NK-92 (cell line): ENCODE data around the gene PRKCG.

ENCODE experiments used
- DNase-seq: peaks from one replicate; lab custom pipeline; 2025; ENCODE audit not compliant: unreplicated experiment; lab: John Stamatoyannopoulos, UW

Gene PRKCG

GRCh38 chr19:53871454-53871853 is 10.5 kb upstream of the PRKCG start:
- no peak for DNase-seq

DNA sequence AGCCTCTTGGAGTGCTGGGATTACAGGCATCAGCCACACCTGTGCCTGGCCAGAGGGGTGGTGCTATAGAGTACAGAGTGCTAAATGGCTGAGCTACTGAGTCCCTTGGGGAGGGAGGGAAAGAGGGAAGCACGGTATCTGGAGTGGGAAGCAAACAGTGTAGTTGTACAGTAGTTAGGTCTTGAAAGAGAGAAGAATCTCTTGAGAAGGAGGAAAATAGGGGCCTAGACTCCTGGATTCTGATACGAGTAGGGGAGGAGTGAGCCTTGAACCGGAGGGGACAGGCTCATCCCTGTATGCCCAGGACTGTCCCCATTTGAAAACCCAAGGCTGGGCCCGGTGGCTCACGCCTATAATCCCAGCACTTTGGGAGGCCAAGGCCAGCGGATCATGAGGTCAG is 9.2 kb upstream of the PRKCG start:
- no peak for DNase-seq

DNA sequence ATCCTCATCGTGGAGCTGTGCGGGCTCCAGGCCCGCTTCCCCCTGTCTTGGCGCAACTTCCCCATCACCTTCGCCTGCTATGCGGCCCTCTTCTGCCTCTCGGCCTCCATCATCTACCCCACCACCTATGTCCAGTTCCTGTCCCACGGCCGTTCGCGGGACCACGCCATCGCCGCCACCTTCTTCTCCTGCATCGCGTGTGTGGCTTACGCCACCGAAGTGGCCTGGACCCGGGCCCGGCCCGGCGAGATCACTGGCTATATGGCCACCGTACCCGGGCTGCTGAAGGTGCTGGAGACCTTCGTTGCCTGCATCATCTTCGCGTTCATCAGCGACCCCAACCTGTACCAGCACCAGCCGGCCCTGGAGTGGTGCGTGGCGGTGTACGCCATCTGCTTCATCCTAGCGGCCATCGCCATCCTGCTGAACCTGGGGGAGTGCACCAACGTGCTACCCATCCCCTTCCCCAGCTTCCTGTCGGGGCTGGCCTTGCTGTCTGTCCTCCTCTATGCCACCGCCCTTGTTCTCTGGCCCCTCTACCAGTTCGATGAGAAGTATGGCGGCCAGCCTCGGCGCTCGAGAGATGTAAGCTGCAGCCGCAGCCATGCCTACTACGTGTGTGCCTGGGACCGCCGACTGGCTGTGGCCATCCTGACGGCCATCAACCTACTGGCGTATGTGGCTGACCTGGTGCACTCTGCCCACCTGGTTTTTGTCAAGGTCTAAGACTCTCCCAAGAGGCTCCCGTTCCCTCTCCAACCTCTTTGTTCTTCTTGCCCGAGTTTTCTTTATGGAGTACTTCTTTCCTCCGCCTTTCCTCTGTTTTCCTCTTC is 8.0 kb upstream of the PRKCG start:
- no peak for DNase-seq

DNA sequence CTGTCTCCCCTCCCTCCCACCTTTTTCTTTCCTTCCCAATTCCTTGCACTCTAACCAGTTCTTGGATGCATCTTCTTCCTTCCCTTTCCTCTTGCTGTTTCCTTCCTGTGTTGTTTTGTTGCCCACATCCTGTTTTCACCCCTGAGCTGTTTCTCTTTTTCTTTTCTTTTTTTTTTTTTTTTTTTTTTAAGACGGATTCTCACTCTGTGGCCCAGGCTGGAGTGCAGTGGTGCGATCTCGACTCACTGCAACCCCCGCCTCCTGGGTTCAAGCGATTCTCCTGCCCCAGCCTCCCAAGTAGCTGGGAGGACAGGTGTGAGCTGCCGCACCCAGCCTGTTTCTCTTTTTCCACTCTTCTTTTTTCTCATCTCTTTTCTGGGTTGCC is 7.4 kb upstream of the PRKCG start:
- DNase-seq, result no peak

GRCh38 chr19:53875602-53876325 is 6.2 kb upstream of the PRKCG start:
- no peak for DNase-seq

GRCh38 chr19:53876651-53877224 is 5.3 kb upstream of the PRKCG start:
- no peak for DNase-seq

- DNase-seq, result no peak
These were observed 4.6 kb upstream of the PRKCG start for GRCh38 chr19:53877361-53877766.

DNA sequence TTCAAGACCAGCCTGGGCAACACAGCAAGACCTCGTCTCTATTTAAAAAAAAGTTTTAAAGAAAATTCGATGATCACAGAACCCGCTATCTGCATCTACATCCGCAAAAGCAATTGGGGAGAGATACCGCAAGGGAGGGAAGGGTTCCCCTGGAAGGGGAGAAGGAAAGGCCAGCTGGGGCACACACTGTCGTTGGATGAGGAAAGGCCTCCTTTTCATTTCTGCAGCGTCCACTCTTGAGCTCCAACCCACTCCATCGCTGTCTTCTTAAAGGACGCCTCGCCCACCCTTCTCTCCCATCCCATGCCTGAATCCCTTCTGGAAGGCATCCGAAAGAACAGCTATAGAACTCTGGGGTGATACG is 3.2 kb upstream of the PRKCG start:
- no peak for DNase-seq

- no peak for DNase-seq
These were observed 2.6 kb upstream of the PRKCG start for GRCh38 chr19:53879140-53880081.

DNA sequence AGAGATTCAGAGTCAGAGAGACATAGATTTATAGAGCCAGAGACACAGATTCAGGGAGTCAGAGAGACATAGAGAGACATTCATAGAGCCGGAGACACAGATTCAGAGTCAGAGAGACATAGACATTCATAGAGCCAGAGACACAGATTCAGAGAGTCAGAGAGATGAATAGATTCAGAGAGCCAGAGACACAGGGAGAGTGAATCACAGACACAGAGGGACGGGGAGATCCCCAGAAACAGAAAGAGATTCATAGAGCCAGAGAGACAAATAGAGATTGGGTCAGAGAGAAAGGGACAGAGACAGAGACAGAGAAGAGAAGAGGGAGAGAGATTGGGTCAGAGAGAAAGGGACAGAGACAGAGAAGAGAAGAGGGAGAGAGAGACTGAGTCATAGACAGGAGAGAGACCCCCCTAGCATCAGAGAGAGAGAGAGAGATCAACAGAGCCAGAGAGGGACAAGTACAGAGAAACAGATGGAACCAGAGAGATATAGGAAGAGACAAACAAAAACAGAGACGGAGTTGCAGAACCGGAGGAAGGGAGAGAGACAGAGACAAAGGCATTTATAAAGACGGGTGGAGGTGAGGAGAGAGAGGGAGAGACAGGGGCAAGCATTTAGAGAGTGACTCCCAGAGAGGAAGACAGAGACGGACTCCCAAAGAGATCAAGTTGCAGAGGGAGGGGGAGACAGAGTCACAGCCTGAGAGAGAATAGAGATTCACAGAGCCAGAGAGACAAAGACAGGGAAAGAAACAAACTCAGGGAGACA is 1.1 kb upstream of the PRKCG start:
- DNase-seq, result no peak

GRCh38 chr19:53882391-53883050 is 524 bp downstream of the PRKCG start:
- no peak for DNase-seq

- DNase-seq, result no peak
These were observed 1.2 kb downstream of the PRKCG start for GRCh38 chr19:53883231-53883661.

- DNase-seq, result no peak
These were observed 1.7 kb downstream of the PRKCG start for GRCh38 chr19:53883741-53884140.

DNA sequence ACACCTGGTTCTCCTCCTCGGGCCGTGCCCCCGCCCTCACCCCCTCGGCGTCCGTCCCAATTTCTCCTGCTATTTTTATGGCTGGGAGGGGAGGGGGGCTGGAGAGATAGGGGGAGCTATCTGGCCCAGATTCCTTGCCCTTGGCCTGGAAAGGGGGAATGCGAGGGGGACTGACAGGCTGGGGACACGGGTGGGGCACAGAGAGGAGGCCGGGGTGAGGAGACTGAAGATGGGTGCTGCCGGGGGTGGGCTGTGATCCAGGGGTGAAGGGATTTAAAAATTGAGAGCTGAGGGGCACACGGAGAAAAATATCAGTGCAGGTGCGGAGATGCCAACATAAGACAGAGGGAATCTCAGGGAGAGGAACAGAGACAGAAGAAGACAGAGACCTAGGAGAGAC is 2.3 kb downstream of the PRKCG start:
- DNase-seq, result no peak

DNA sequence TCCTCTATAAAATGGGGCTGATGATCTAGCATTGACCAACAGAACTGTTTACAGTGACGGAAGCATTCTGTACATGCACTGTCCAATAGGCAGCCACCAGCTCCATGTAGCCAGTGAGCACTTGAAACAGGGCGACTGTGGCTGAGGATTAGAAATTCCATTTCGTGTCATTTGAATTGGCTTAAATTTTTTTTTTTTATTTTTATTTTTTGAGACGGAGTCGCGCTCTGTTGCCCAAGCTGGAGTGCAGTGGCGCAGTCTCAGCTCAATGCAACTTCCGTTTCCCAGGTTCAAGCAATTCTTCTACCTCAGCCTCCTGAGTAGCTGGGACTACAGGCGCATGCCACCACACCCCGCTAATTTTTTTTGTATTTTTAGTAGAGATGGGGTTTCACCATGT is 3.0 kb downstream of the PRKCG start:
- no peak for DNase-seq

DNA sequence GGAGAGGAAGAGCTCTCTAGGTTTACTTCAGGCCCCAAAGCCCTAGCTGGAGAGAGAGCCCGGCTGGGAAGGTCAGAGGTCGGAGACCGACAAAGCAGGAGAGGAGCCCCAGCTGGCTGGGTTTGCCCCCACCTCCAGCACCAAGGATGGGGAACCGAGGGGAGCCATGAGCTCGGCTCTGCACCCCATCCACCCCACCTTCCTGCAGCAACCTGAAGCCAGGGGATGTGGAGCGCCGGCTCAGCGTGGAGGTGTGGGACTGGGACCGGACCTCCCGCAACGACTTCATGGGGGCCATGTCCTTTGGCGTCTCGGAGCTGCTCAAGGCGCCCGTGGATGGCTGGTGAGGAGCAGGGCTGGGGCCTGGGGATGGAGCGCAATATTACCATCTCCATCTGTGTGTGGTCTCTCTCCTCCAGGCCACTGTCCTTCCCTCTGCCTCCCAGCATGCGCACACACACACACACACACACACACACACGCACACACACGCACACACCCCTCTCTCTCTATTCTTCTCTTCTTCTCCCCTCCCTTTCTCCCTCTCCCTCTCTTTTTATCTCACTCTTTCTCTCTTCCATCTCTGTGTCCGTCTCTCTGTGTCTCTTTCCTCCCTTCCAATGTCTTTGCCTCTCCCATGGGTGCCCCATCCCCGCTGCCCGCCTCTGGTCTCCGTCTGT is 10.4 kb downstream of the PRKCG start:
- DNase-seq, result no peak

DNA sequence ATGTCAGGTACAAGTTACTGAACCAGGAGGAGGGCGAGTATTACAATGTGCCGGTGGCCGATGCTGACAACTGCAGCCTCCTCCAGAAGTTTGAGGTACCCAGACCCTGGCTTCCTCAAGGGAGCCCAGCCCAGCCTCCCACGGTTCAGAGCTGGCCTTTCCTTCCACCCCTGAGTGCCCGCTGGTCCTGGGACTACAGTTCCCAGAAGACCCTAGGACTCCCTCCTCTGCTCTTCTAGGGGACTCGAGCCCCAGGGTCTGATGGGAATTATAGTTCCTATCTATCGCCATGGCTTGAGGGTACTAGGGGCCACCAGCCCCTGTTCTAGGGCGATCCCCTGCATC is 11.0 kb downstream of the PRKCG start:
- DNase-seq, result no peak

DNA sequence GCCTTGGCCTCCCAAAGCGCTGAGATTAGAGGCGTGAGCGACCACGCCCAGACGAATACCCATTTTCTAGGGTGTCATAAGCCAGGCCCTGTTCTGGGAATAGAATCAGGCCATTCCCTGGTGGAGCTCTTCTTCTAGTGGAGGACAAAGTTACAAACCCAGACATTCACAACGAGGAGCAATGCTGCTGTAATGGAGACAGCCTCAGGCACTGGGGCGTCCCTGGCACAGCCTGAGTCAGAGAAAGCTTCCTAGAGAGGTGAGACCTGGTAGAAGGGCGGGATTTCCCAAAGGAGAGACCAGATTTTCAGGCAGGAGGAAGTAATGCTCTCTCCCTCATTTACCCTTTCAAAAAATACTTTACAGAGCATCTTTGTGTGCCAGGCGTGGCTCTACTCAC is 12.7 kb downstream of the PRKCG start:
- DNase-seq, result no peak

DNA sequence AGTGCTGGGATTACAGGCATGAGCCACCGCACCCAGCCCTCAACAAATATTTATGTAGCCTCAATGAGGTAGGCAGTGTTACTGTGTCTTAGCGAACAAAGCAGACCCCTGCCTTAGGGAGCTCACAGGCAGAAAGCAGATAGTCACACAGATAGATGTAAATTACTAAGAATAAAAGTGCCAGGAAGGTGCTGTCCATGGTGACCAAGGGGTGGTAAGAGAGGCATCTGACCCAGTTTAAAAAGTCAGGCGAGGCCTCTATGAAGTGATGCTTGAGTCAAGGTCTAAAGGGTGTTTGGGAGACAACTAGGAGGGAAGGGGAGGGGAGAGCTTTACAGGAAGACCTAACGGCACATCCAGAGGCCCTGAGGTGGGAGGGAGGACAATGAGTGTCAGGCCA is 14.7 kb downstream of the PRKCG start:
- no peak for DNase-seq
